Spleen (tissue), 7 donors: ENCODE measurements around the gene CCL22.
A peak's percentile ranks its signal among the peaks of the same experiment; 100 is the strongest.

Experiments
- POLR2A ChIP-seq, 3 donors: fragments of 450-650 bp; IDR thresholded peaks; one replicate each; pipeline ENCODE4 v1.5.1; 2017; ENCODE audit warnings: antibody characterized with exemption in 3 of 3, mild to moderate bottlenecking in 1 of 3
- POLR2AphosphoS5 ChIP-seq, 3 donors: sonication (generic); formaldehyde crosslinking; IDR thresholded peaks; one replicate each; pipeline ENCODE4 v1.5.1; 2017; ENCODE audit warnings: antibody characterized with exemption in 3 of 3
- TF ChIP-seq, protein P1 (sequence below), 11 experiments: fragments of 200-600 bp in 7 of 11; fragments of 450-650 bp in 4 of 11; sonication (generic) in 4 of 11; IDR thresholded peaks in 8 of 11; conservative IDR thresholded peaks in 3 of 11; 1 replicate in 7 of 11; 2 replicates in 4 of 11; pipeline versions ENCODE4 v1.4.0 to v1.8.0; 2016 to 2021; ENCODE audit warnings: antibody characterized with exemption in 11 of 11, inconsistent platforms in 4 of 11, mild to moderate bottlenecking in 1 of 11
- donor health status: DM: no; HTN: no; CAD: no; lungs with moderate emphysema.
- donor health status: DM: no; HTN: no; CAD: no.
- donor health status: DM: no; HTN: no; CAD: no.

DNA sequence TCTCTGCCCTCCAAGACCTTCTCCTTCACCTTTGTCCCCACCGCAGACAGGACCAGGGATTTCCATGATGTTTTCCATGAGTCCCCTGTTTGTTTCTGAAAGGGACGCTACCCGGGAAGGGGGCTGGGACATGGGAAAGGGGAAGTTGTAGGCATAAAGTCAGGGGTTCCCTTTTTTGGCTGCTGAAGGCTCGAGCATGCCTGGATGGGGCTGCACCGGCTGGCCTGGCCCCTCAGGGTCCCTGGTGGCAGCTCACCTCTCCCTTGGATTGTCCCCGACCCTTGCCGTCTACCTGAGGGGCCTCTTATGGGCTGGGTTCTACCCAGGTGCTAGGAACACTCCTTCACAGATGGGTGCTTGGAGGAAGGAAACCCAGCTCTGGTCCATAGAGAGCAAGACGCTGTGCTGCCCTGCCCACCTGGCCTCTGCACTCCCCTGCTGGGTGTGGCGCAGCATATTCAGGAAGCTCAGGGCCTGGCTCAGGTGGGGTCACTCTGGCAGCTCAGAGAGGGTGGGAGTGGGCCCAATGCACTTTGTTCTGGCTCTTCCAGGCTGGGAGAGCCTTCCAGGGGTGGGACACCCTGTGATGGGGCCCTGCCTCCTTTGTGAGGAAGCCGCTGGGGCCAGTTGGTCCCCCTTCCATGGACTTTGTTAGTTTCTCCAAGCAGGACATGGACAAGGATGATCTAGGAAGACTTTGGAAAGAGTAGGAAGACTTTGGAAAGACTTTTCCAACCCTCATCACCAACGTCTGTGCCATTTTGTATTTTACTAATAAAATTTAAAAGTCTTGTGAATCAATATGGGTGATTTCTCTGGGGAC lies 25.9 kb downstream of the CCL22 start:
- TF ChIP-seq, protein P1, sequence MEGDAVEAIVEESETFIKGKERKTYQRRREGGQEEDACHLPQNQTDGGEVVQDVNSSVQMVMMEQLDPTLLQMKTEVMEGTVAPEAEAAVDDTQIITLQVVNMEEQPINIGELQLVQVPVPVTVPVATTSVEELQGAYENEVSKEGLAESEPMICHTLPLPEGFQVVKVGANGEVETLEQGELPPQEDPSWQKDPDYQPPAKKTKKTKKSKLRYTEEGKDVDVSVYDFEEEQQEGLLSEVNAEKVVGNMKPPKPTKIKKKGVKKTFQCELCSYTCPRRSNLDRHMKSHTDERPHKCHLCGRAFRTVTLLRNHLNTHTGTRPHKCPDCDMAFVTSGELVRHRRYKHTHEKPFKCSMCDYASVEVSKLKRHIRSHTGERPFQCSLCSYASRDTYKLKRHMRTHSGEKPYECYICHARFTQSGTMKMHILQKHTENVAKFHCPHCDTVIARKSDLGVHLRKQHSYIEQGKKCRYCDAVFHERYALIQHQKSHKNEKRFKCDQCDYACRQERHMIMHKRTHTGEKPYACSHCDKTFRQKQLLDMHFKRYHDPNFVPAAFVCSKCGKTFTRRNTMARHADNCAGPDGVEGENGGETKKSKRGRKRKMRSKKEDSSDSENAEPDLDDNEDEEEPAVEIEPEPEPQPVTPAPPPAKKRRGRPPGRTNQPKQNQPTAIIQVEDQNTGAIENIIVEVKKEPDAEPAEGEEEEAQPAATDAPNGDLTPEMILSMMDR (IDR thresholded peaks at IDR 0.05 in 8 of 11, conservative IDR thresholded peaks at IDR 0.05 in 3 of 11) = no peak
- peak in 1 of 3 donors; percentile 32 for TF ChIP-seq POLR2AphosphoS5 (IDR thresholded peaks at IDR 0.05)
- TF ChIP-seq POLR2A (IDR thresholded peaks at IDR 0.05) = no peak
